Mononuclear cell (primary cell): Measurements from ENCODE around the gene STOM. TPM values are rescaled to one million over a fixed set of nuclear protein-coding genes. Genes with fewer than 3 reads are reported as not detected.
"Not testable (repeated sequence)": the region's sequence is repeated elsewhere in the genome, so short reads cannot be mapped to it uniquely, and the experiment has no call there.

Experiments
- H3K27me3 ChIP-seq: 2 replicates; pipeline ENCODE4 v1.6.0; 2011; ENCODE audit warnings: low read length, control low read depth; ENCODE audit not compliant: insufficient read depth
- H3K4me1 ChIP-seq: 2 replicates; pipeline ENCODE4 v1.5.1; 2011; ENCODE audit warnings: mild to moderate bottlenecking, low read length, control low read depth; ENCODE audit not compliant: insufficient read depth
- H3K4me3 ChIP-seq: 2 replicates; pipeline ENCODE4 v1.5.1; 2011; ENCODE audit warnings: mild to moderate bottlenecking, low read length, moderate library complexity
- H3K9me3 ChIP-seq: 2 replicates; pipeline ENCODE4 v1.5.1; 2011; ENCODE audit warnings: low read depth, mild to moderate bottlenecking, control low read depth, low read length
- total RNA-seq: library from RNA; depleted of rRNA; stranded (reverse); fragments of >200 nt; gene quantifications from one replicate; pipeline ENCODE4 v1.2.3, GENCODE V29; 2012

The STOM gene
- total RNA-seq, 1 donor: 82.3 TPM

GRCh38 chr9:121297389-121297788 is 72.7 kb downstream of the STOM start:
- no peaks in the 10 kb centered on the region for H3K27me3 ChIP-seq
- no peaks in the 10 kb centered on the region for H3K9me3 ChIP-seq
- H3K4me3 ChIP-seq: no peak overlapping the region
- peaks cover 42% of the 10 kb centered on the region for H3K4me1 ChIP-seq

DNA sequence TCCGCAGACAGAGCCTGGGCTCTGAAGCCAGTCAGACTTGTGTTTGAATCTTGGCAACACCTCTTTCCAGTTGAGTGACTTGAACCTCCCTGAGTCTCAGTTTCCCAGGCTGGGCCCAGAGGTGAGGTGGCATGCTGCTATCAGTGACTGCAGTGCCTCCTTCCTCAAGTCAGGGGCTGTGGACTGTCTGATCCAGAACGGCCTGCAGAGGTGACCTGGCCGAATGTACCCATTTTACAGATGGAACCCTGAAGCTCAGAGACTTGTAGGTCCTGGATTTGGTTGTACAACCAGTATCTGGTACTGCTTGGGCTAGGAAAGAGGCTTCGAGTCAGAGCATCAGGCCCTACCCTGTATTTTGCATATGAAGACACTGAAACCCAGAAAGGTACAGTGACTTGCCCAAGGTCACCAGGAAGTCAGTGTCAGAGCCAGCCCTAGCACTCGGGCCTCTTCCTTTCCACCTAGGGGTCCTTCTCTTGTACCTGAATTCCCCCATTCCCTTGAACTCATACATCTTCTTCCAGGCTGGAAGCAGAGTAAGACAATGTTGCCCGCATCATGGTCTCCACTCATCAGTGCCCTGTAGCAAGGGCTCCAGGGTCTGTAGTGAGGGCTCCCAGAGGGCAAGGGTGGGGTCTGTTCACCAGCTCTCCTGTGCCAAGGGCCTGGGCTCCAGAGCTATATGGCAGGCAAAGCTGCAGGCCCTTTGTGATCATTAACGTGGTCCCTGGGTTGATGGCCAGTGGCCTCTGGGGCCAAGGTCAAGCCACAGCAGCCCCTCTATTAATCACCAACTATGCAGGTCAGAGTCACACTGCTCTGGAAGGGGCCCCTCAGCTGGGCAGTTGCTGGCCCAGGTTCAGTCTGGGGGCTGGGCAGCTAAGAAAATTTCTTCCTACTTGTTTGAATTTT is 73.6 kb downstream of the STOM start:
- H3K4me1 ChIP-seq: peaks cover 42% of the 10 kb centered on the region
- no peaks in the 10 kb centered on the region for H3K9me3 ChIP-seq
- no peaks in the 10 kb centered on the region for H3K27me3 ChIP-seq
- no peak overlapping the region for H3K4me3 ChIP-seq

GRCh38 chr9:121295662-121296191 is 74.3 kb downstream of the STOM start:
- Histone ChIP-seq H3K9me3 (no peaks in the 10 kb centered on the region), H3K27me3 (no peaks in the 10 kb centered on the region), H3K4me3 (no peak overlapping the region), H3K4me1 (peaks cover 41% of the 10 kb centered on the region)

- Histone ChIP-seq H3K9me3 (no peaks in the 10 kb centered on the region), H3K4me1 (peaks cover 35% of the 10 kb centered on the region), H3K27me3 (no peaks in the 10 kb centered on the region), H3K4me3 (no peak overlapping the region)
These were observed 75.0 kb downstream of the STOM start for GRCh38 chr9:121294866-121295661.

DNA sequence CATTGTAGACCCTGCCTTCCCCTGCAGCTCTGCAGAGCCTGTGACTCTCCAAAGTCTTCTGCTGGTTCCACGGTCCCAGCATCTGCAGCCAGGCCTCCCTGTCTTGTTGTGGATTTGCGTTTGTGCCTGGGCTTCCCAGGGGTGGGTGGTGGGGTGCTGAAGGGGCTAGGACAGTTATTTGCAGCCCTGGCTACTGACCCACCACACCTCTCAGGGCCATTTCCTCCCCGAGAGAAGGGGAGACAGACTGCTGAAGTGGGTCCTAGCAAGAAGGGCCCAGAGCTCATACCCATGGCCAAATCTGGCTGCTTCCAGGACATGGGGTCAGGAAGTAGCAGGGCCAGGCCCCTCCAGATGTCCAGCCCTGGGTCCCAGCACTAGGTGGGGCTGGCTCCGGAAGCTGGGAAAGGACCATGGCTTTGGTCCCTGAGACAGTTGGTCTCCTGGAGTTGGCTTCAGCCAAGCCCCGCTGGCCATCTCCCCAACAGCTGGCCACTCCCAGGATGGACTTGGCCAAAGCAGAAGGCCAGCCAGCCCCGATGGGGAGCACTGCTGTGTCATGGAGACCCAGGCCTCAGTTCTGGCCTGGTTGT is 75.8 kb downstream of the STOM start:
- Histone ChIP-seq H3K4me1 (peaks cover 34% of the 10 kb centered on the region), H3K27me3 (no peaks in the 10 kb centered on the region), H3K9me3 (no peaks in the 10 kb centered on the region), H3K4me3 (no peak overlapping the region)

DNA sequence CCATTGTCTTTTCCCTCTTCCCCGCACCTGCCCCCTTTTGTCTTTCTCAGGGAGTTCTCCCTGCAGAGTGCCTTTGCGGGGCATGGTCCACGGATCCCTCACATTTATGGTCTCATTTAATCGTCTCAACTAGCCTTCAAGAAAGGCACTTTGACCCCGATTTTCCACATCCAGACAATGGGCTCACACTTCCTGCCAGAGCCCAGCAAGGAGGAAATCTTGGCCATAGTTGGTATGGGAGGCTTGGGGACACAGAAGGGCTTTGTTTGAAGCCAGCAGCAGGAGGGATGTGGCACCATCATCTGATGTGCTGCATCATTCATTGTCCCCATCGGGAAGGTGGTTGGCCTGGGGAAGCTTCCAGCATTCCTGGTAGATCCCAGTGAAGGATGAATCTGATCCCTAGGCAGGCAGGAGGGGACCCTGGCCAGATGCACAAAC is 77.2 kb downstream of the STOM start:
- H3K9me3 ChIP-seq: no peaks in the 10 kb centered on the region
- peaks cover 35% of the 10 kb centered on the region for H3K4me1 ChIP-seq
- no peaks in the 10 kb centered on the region for H3K27me3 ChIP-seq
- H3K4me3 ChIP-seq: no peak overlapping the region

DNA sequence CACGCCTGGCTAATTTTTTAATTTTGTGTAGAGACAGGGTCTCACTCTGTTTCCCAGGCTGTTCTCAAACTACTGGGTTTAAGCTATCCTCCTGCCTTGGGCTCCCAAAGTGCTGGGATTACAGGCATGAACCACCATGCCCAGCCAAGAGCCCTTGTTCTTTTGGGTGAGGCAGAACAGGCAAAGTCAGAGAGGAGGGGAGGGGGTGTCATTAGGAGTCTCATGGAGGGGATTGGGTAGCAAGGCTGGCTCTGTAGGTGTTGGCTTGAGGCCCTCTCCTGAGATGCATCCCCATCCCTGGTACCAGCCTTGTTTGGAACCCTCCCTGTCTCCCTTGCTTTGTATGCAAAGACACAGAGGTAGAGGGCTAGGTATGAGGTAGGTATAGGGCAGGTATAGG is 78.0 kb downstream of the STOM start:
- Histone ChIP-seq H3K4me3 (no peak overlapping the region), H3K4me1 (peaks cover 36% of the 10 kb centered on the region), H3K27me3 (no peaks in the 10 kb centered on the region), H3K9me3 (no peaks in the 10 kb centered on the region)

DNA sequence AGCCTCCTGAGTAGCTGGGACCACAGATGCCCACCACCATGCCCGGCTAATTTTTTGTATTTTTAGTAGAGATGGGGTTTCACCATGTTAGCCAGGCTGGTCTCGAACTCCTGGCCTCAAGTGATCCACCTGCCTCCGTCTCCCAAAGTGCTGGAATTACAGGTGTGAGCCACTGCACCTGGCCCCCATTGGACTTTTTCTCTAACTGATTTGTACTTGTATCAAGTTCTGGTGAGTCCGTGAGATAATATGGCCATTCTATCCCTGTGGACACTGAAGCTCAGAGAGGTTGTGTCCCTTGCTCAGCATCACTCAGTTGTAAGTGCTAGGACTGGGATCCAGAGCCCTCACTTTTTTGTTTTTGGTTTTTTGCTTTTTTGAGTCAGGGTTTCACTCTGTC is 78.5 kb downstream of the STOM start:
- not testable (repeated sequence) for H3K27me3 ChIP-seq, H3K9me3 ChIP-seq, H3K4me3 ChIP-seq
- H3K4me1 ChIP-seq: peaks cover 36% of the 10 kb centered on the region

- Histone ChIP-seq H3K4me1 (peaks cover 51% of the 10 kb centered on the region), H3K4me3 (no peak overlapping the region), H3K27me3 (no peaks in the 10 kb centered on the region), H3K9me3 (no peaks in the 10 kb centered on the region)
These were observed 80.2 kb downstream of the STOM start for GRCh38 chr9:121289772-121290370.

DNA sequence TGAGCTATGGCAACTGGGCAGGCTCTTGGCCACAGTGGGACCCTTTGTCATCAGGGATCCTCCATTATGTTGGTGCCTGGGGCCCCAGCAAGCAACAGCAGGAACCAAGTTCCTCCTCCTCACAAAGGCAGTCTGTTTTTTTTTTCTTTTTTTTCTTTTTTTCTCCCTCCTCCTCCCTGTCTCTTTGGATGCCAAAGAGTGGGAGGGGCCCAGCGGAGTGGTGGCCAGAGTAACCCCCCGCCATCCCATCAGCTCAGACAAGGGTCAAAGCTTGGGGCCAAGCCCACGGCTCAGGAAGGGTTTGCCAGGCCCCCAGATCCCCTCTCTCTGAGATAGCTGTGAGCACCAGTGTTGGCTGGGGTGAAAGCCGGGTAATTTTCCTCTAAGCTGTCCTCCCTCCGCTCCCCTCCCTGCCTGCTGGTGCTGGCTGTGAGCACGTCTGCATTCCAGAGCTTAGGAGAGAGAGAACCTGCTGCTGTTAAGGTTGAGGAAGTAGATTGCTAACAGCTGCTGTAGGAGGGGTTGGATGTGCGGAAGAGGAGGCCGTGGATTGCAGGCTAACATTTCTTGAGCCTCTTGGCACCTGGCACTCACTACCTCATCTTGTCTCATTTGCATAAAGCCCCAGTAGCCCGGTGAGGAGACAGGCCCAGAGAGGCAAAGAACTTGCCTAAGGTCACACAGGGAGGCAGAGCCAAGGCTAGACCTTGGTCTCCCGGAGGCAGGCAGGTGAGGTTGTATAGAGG is 80.9 kb downstream of the STOM start:
- Histone ChIP-seq H3K4me3 (no peak overlapping the region), H3K4me1 (peaks cover 55% of the 10 kb centered on the region), H3K27me3 (no peaks in the 10 kb centered on the region), H3K9me3 (no peaks in the 10 kb centered on the region)

Other genes starting within 250 kb of the STOM start
- gene RAB14, start 168.4 kb downstream of the STOM start, total RNA-seq: 49.7 TPM
- 72.2 TPM for gene GSN, start 102.1 kb downstream of the STOM start, total RNA-seq
- 9.6 TPM for gene GGTA1, start 129.6 kb upstream of the STOM start, total RNA-seq